Upper lobe of right lung (tissue), 1 donor: Measurements from ENCODE around the gene HOXD13. TPM values are rescaled to one million over a fixed set of nuclear protein-coding genes. Genes with fewer than 3 reads are reported as not detected.

Source experiments
- ATAC-seq: fragments of 200-7000 bp; cut with Tn5 transposase; one replicate; pipeline ENCODE4 v1.9.1; 2020; ENCODE audit warnings: mild to moderate bottlenecking, moderate library complexity
- DNase-seq: peaks from one replicate; pipeline ENCODE4 v3.0.0-alpha.2; 2020
- H3K27ac ChIP-seq: fragments of 200-600 bp; one replicate; pipeline ENCODE4 v1.8.0; 2022
- H3K27me3 ChIP-seq: fragments of 200-600 bp; one replicate; pipeline ENCODE4 v1.8.0; 2022; ENCODE audit warnings: mild to moderate bottlenecking
- H3K36me3 ChIP-seq: fragments of 200-600 bp; one replicate; pipeline ENCODE4 v1.8.0; 2022
- H3K4me1 ChIP-seq: fragments of 200-600 bp; one replicate; pipeline ENCODE4 v1.8.0; 2022
- H3K4me3 ChIP-seq: fragments of 200-600 bp; one replicate; pipeline ENCODE4 v1.8.0; 2022; ENCODE audit warnings: mild to moderate bottlenecking
- H3K9me3 ChIP-seq: fragments of 200-600 bp; one replicate; pipeline ENCODE4 v1.8.0; 2022
- CTCF ChIP-seq: fragments of 200-600 bp; IDR thresholded peaks from one replicate; pipeline ENCODE4 v1.8.0; 2022; ENCODE audit warnings: antibody characterized with exemption
- intact Hi-C: fragments of 100-400 bp; cut with DNase I; formaldehyde crosslinking; loops from one replicate; pipeline ENCODE4 v1.11.0; 2022
- long read RNA-seq: library from polyadenylated mRNA; unstranded; transcript quantifications from one replicate; pipeline ENCODE4 v2.0.0, GENCODE V29; 2021
- total RNA-seq: library from RNA; stranded (reverse); fragmentation: NEBNext Ultra II Directional; extraction: Animal tissue kit (Norgen Biotek cat#: 25700); gene quantifications from one replicate; pipeline ENCODE4 v1.2.1, GENCODE V29; 2021
- donor health status: DM: no; HTN: yes; CAD: no; lungs with severe emphysema.

HOXD13 gene
- total RNA-seq, result not detected
- long read RNA-seq, result 0 reads

- ATAC-seq (no peak), DNase-seq (no peak)
- intact Hi-C loops, result no loop called here
- no peak within 1 kb of the TSS for H3K27ac ChIP-seq
- no peaks in the 10 kb centered on the region for H3K9me3 ChIP-seq
- no peak for TF ChIP-seq CTCF
- H3K4me3 ChIP-seq, result no peak within 1 kb of the TSS
- H3K36me3 ChIP-seq, result no peaks in the 10 kb centered on the region
- peaks cover 99% of the 10 kb centered on the region for H3K27me3 ChIP-seq
- peaks cover 32% of the 10 kb centered on the region for H3K4me1 ChIP-seq
Measured at GRCh38 chr2:176092270-176093144, at the start of gene HOXD13. Gene HOXD13 (plus strand): TSS chr2:176092721. CDS start chr2:176092891, 170 bp downstream.

DNA sequence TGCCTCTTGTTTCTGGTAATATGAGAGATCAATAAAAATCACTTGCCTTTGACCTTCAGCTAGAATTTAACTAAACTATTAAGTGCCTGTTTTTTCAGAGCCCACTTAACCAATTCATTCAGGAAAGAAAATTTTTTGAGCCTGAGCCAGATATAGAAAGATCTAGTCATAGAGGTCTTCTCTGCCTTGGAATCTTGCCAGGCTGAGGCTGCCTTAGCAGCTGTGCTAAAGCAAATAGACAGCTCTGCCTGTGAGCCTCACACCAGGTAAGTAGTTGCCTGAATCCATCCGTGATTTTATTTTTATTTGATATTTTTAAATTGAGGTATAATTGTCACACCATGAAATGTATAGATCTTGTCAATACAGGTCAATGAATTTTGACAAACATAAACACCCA lies 36.1 kb upstream of the HOXD13 start:
- DNase-seq (no peak), ATAC-seq (no peak)
- intact Hi-C loops, result no loop called here
- Histone ChIP-seq H3K36me3 (no peaks in the 10 kb centered on the region), H3K4me3 (no peak overlapping the region), H3K27me3 (peaks cover 21% of the 10 kb centered on the region), H3K4me1 (no peaks in the 10 kb centered on the region), H3K27ac (no peak overlapping the region), H3K9me3 (no peaks in the 10 kb centered on the region)
- no peak for TF ChIP-seq CTCF

DNA sequence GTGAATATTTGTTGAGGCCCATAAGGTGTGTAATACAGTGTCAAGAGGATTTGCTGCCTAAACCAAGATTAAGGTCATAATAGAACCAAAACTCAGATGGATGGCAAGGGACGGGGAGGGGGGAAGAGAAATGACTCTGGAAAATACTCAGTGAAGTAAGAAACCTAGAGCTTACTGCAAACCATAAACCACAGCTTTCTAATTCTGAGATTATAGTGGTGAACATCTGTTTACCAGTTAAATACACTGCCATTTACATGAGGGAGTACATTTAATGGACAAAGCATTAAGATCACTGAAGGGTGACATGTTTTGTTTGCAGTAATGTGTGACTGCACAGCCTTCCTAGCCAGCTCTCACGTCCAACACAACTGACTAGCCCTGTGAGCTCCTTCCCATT lies 28.6 kb upstream of the HOXD13 start:
- intact Hi-C loops, result no loop called here
- Histone ChIP-seq H3K4me1 (peaks cover 13% of the 10 kb centered on the region), H3K27me3 (peaks cover 79% of the 10 kb centered on the region), H3K27ac (no peak overlapping the region), H3K4me3 (no peak overlapping the region), H3K9me3 (no peaks in the 10 kb centered on the region), H3K36me3 (no peaks in the 10 kb centered on the region)
- DNase-seq, result no peak
- no peak for ATAC-seq
- TF ChIP-seq CTCF, result no peak

GRCh38 chr2:176066645-176067588 lies 25.6 kb upstream of the HOXD13 start:
- peaks cover 95% of the 10 kb centered on the region for H3K27me3 ChIP-seq

More at GRCh38 chr2:176066645-176067588, 25.6 kb upstream of the HOXD13 start:
- H3K27ac ChIP-seq, result no peak overlapping the region
- peak overlapping the region; percentile 19 for H3K4me3 ChIP-seq
- intact Hi-C loops, result no loop called here
- no peak for TF ChIP-seq CTCF
- no peaks in the 10 kb centered on the region for H3K36me3 ChIP-seq
- no peak for ATAC-seq
- H3K9me3 ChIP-seq, result no peaks in the 10 kb centered on the region
- peaks cover 13% of the 10 kb centered on the region for H3K4me1 ChIP-seq
- DNase-seq, result no peak
